HG02763 (cell line): ENCODE measurements around the gene ATP2B3.

ENCODE experiments used
- ATAC-seq: cut with Tn5 transposase; IDR thresholded peaks from one replicate; pipeline ENCODE4 v1.9.1; 2021; ENCODE audit warnings: mild to moderate bottlenecking, moderate library complexity; ENCODE audit not compliant: unreplicated experiment

The ATP2B3 gene

GRCh38 chrX:153631907-153632594, 114.6 kb downstream of the ATP2B3 start:
- no peak for ATAC-seq
